Mucosa of descending colon (tissue), 3 donors: ENCODE measurements around the gene CLIC1. TPM values are rescaled to one million over a fixed set of nuclear protein-coding genes. Genes with fewer than 3 reads are reported as not detected.

Experiments used
- ATAC-seq: fragments of 200-7000 bp; cut with Tn5 transposase; one replicate; pipeline ENCODE4 v1.9.1; 2020; ENCODE audit warnings: mild to moderate bottlenecking, moderate library complexity
- DNase-seq, 3 donors: peaks; one replicate each; pipeline ENCODE4 v3.0.0-alpha.2; 2020
- H3K36me3 ChIP-seq: fragments of 200-600 bp; one replicate; pipeline ENCODE4 v1.8.0; 2021; ENCODE audit warnings: low read depth, mild to moderate bottlenecking
- H3K4me1 ChIP-seq: fragments of 200-600 bp; one replicate; pipeline ENCODE4 v1.8.0; 2021; ENCODE audit warnings: low read depth, mild to moderate bottlenecking
- H3K4me3 ChIP-seq: fragments of 200-600 bp; one replicate; pipeline ENCODE4 v1.8.0; 2021; ENCODE audit warnings: mild to moderate bottlenecking
- H3K9me3 ChIP-seq: fragments of 200-600 bp; one replicate; pipeline ENCODE4 v1.8.0; 2021; ENCODE audit warnings: mild to moderate bottlenecking
- intact Hi-C, 2 donors: fragments of 100-400 bp; cut with DNase I in 1 of 2; cut with micrococcal nuclease in 1 of 2; formaldehyde crosslinking; loops; one replicate each; pipeline versions ENCODE4 v1.11.0 to v1.11.1; 2022; cut with DNase I, micrococcal nuclease
- total RNA-seq, 3 donors: library from RNA; stranded (reverse); fragmentation: NEBNext Ultra II Directional in 2 of 3; extraction: Animal tissue kit (Norgen Biotek cat#: 25700) in 2 of 3; gene quantifications; one replicate each; pipeline versions ENCODE4 v1.2.1 to v1.2.4, GENCODE V29; 2021 to 2023
- TF ChIP-seq, protein P1 (sequence below): fragments of 200-600 bp; IDR thresholded peaks from one replicate; pipeline ENCODE4 v1.8.0; 2022; ENCODE audit warnings: antibody characterized with exemption, mild to moderate bottlenecking
- donor health status: DM: no; HTN: no; CAD: no; lungs with moderate emphysema.
- donor health status: DM: no; HTN: no; CAD: no.
- donor health status: DM: no; HTN: yes; CAD: no.

The CLIC1 gene
- total RNA-seq, 3 donors from 2014 or later = 269 to 555 (median 441) TPM

DNA sequence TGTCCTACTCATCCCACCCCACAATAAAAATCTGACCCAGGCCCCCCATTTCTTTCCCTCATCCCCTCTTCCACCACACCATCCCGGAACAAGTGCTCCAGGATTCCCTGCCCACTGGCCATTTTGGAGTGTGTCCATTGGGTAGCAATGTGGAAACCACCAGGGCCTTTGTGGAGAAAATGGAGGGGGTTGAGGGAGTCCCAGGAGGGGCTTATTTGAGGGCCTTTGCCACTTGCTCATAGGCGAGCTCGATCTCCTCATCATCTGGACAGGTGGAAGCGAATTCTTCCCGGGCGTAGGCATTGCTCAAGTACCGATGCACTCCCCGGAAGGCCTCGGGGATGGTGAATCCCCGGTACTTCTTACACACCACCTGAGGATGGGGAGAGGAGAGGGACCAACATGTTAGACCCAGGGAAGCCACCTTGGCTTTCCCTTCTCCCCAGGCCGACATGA lies 5.7 kb downstream of the CLIC1 start:
- Histone ChIP-seq H3K36me3 (peaks cover 7% of the 10 kb centered on the region), H3K4me1 (peaks cover 33% of the 10 kb centered on the region)
- no peak for ATAC-seq

DNA sequence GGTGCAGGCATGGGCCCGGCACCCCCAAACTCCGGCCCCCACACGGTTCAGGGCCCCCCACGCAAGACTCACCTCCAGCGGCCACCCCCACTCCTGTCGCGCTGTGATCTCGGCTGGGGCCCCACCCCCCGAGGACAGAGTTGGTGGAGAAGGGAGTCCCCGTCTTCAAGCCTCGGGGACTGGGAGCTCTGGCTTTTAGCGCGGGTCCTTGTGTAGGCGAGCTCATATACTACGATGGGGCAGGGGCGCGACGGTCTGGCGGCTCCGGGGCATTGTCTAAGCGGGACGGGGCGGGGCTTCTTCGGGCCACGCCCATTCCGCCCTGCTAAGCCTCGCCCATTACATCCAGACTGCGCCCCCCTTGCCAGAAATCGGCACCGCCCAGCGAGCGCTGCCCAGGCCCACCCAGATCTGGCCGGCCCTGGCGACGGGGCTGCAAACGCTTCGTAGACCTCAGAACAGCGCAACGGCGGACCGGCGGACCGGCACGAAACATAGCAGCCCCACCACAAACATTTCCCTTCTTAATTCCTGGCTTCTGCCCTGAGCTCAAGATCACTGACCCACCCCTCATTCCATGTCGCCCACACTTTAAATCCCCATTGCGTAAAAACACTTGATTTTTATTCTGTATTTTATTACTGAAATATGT lies 6.2 kb downstream of the CLIC1 start:
- Histone ChIP-seq H3K36me3 (peaks cover 7% of the 10 kb centered on the region), H3K4me1 (peaks cover 34% of the 10 kb centered on the region)
- intact Hi-C loops = loop anchor here in 1 of 2 donors (5.0 kb wide), 1 partner anchor 102 kb away; no protein-coding TSS in a partner anchor

More for the DNA sequence above, 5.7 kb downstream of the CLIC1 start:
- intact Hi-C loops = loop anchor here in 1 of 2 donors (5.0 kb wide), 1 partner anchor 102 kb away; no protein-coding TSS in a partner anchor
- TF ChIP-seq, protein P1, sequence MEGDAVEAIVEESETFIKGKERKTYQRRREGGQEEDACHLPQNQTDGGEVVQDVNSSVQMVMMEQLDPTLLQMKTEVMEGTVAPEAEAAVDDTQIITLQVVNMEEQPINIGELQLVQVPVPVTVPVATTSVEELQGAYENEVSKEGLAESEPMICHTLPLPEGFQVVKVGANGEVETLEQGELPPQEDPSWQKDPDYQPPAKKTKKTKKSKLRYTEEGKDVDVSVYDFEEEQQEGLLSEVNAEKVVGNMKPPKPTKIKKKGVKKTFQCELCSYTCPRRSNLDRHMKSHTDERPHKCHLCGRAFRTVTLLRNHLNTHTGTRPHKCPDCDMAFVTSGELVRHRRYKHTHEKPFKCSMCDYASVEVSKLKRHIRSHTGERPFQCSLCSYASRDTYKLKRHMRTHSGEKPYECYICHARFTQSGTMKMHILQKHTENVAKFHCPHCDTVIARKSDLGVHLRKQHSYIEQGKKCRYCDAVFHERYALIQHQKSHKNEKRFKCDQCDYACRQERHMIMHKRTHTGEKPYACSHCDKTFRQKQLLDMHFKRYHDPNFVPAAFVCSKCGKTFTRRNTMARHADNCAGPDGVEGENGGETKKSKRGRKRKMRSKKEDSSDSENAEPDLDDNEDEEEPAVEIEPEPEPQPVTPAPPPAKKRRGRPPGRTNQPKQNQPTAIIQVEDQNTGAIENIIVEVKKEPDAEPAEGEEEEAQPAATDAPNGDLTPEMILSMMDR = no peak
- no peak overlapping the region for H3K4me3 ChIP-seq
- no peak for DNase-seq
- H3K9me3 ChIP-seq = no peaks in the 10 kb centered on the region

DNA sequence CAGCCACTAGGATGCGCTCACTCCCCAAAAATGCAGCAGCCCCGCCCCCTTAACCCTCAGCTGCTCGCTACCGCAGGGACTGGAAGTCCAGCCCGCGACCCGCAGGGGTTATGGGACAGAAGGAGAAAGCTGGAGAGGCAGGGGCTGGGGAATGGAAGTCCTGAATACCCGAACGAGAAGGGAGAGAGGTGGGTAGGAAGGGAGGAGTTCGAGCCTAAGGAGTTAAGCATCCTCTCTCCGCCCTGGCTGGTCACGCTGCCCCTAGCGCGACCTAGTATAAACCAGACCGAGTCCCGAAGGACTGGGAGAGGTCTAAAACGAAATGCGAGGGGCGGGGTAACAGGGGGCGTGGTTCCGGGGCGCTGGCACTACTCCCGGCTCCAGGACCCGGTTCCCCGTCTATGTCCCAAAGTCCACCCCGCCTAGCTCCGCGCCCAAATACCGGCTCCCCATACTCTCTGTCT lies 6.8 kb downstream of the CLIC1 start:
- Histone ChIP-seq H3K36me3 (peaks cover 7% of the 10 kb centered on the region), H3K4me3 (peak overlapping the region; percentile 33), H3K4me1 (peaks cover 32% of the 10 kb centered on the region), H3K9me3 (no peaks in the 10 kb centered on the region)
- ATAC-seq (peak; percentile 85), DNase-seq (peak; percentile 96 to 98 (median 97))
- TF ChIP-seq, protein P1 = peak; percentile 54
- intact Hi-C loops = no loop called here

More for the DNA sequence above, 6.2 kb downstream of the CLIC1 start:
- no peaks in the 10 kb centered on the region for H3K9me3 ChIP-seq
- H3K4me3 ChIP-seq = peak overlapping the region; percentile 33
- DNase-seq (peak; percentile 92 to 94 (median 93)), ATAC-seq (peak; percentile 70)
- TF ChIP-seq, protein P1 = no peak

DNA sequence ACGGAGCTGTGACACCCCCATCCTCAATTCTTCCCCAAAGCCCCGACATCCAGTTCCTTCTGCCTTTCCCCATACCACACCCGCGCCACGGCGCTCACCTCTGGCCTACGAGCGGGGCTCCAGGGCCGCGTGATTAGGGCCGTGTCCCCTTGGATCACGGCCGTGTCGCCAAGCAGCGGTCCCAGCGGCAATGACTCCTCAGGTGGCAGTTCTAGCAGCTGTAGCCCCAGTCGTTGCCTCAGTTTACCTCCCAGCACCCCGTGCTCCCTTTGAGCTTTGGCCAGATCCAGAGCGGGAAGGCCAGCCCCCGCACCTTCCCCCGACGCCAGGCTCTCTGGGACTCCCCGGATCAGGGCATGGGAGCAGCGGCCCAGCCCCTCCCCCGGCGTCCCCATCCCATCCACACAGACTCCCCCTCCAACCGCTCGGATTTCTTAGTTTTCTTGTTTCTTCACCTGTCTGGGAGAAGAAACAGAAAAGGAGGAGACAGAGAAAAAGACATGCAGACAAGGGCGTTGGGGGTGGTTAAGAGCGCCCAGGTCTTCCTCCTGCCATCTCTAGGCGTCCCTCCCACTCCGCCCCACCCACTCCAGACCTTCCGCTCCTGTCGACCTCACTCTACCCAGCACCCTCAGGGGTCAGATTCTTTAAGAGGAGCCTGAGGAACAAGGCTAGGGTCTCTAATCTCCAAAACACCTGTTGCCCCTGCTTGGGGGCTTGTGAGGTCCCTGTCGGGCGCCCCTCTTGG lies 7.4 kb downstream of the CLIC1 start, which contains the start of gene DDAH2:
Gene DDAH2 (minus strand): TSS at position 533 of the 748 bp plus-strand sequence. CDS start 138 bp downstream, at position 395.
- H3K4me1 ChIP-seq = peaks cover 26% of the 10 kb centered on the region
- TF ChIP-seq, protein P1 = no peak
- H3K4me3 ChIP-seq = peak within 1 kb of the TSS; percentile 33
- intact Hi-C loops = no loop called here
- no peaks in the 10 kb centered on the region for H3K9me3 ChIP-seq
- peaks cover 7% of the 10 kb centered on the region for H3K36me3 ChIP-seq
- ATAC-seq (peak; percentile 57), DNase-seq (peak; percentile 42 to 76 (median 64))

DNA sequence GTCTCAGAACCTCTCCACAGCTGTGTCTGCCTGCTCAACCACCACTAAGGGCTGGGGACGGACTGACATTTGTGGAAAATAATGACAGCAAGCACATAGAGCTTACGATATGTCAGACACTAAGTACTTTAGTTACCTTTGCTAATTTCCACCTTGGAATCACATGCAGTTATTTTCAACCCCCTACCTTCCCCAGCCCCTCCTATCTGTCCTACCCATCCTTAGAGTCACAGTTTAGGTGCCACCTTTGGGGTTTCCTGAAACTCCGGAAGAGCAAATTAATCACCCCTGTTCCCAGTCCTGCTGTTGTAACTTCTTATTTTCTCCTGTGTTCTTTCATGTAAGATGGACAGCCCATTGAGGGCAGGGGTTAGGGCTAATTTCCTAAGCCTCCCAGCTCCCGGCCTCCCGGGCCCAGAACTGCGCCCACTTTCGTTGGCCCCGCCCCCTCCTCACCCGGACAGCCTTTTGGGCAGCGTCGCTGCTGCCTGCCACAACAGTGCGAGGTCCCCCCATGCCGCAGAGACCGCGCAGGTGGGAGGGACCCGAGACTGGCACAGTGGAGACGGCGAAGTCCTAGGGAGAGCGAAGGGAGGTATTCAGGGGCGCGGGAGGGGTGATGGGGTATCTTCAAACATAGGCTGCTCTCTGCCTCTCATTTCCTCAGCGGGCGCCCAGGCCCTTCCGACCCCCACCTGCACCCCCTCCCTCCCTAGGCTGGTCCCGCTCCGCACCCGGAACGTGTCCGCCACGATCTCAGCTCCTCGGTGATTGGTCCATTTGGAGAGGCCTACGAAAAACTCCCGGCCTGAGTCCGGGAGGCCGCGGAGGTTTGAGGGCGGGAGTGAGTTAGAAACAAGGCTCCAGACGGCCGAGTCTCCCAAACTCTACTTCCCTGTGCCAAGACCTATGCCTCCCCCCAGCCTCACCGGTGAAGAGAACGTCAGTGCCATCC lies 8.3 kb downstream of the CLIC1 start:
- Histone ChIP-seq H3K4me3 (no peak overlapping the region), H3K9me3 (no peaks in the 10 kb centered on the region), H3K36me3 (peaks cover 7% of the 10 kb centered on the region), H3K4me1 (peaks cover 23% of the 10 kb centered on the region)
- TF ChIP-seq, protein P1 = no peak
- no peak for ATAC-seq
- intact Hi-C loops = no loop called here
- peak in 2 of 3 donors; percentile 43 to 52 for DNase-seq
